ENCODE results near the gene RIMS1.

Gene RIMS1

DNA sequence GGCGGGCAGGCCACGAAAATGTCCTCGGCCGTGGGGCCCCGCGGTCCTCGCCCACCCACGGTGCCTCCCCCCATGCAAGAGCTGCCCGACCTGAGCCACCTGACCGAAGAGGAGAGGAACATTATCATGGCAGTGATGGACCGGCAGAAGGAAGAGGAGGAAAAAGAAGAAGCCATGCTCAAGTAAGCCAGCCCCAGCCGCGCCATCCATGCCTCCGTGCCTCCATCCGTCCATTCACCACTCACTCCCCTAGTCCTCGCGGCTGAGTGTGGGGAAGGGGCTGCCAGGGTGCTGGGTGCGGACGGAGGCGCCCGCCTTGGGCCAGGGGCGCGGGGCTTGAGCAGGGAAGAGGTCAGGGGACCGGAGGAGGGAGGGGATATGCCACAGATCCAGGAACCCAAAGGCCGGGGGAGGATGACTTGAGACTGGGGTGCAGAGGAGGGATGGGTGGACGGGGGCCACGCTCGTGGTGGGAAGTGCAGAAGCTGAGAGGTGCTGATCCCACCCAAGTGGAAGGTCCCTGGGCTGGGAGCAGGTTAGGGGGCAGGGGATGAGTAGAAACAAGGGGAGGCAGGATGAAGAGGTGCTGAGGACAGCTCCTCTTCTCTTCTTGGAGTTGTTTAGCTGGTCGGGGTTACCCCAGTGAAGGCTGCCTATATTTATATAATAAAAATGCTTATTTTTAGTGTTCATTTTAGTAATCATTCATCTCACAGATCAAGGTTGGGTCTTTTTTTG lies 825 bp downstream of the RIMS1 start:
- H3K4me3 ChIP-seq (ENCODE audit: control insufficient read depth, low read depth, low read length) = peak overlapping the region; percentile 70
- no peak for DNase-seq (ENCODE audit: low read depth)
- TF ChIP-seq, protein P1, sequence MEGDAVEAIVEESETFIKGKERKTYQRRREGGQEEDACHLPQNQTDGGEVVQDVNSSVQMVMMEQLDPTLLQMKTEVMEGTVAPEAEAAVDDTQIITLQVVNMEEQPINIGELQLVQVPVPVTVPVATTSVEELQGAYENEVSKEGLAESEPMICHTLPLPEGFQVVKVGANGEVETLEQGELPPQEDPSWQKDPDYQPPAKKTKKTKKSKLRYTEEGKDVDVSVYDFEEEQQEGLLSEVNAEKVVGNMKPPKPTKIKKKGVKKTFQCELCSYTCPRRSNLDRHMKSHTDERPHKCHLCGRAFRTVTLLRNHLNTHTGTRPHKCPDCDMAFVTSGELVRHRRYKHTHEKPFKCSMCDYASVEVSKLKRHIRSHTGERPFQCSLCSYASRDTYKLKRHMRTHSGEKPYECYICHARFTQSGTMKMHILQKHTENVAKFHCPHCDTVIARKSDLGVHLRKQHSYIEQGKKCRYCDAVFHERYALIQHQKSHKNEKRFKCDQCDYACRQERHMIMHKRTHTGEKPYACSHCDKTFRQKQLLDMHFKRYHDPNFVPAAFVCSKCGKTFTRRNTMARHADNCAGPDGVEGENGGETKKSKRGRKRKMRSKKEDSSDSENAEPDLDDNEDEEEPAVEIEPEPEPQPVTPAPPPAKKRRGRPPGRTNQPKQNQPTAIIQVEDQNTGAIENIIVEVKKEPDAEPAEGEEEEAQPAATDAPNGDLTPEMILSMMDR (IDR thresholded peaks at IDR 0.05; ENCODE audit: control insufficient read depth, insufficient read depth, low read depth, low read length, missing control alignments) = no peak

DNA sequence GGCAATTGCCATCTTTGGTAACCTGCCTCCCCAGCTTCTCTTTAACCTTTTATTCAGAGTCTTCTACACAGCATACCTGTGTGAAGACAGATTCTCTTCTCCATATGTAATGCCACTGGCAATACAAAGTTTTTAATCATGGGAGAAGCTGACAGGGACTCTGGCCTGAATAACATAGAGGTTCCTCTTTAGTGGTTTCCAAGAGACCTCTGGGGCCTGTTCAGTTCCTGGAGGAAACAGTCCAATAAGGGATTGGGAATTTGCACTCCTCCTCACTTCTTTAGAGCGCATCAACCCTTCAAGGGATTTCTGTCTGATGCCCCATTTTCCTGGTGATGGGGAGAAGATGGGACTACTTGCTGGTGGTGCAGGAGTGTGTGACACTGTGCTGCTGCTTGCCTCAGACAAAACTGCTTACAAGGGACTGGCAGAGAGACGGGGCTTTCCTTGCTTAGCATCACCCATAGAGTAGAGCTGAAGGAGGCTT lies 1.4 kb downstream of the RIMS1 start:
- DNase-seq (ENCODE audit: low read depth) = no peak
- H3K4me3 ChIP-seq (ENCODE audit: control insufficient read depth, low read depth, low read length) = no peak overlapping the region
- TF ChIP-seq, protein P1 (IDR thresholded peaks at IDR 0.05; ENCODE audit: control insufficient read depth, insufficient read depth, low read depth, low read length, missing control alignments) = no peak

DNA sequence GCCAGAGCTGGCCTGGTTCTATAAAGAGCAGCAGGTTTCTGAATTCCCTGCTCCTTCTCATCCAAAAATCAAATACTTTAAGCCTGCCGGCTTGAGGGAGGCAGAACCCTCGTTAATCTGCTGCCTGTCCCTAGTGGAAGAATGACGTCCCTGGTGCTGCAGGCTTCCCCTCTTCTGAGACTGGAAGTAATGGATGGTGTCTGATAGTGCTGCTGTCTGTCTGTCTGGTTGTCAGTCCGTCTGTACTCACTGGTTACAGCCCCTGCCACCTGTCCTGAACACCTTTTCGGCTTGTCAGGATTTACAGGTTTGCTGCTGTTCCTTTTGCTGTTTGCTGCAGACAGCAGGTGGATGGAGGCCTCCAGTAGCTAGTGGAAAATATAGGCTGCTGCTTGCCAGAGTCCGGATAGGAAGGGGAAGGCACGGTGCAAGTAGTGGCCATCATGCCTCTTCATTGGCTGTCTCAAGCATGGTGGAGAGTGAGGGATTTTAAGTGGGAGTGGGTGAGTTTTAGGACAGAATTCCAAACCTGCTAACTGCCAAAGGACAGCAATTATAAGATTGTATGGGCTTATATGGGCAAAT lies 2.5 kb downstream of the RIMS1 start:
- H3K4me3 ChIP-seq (ENCODE audit: control insufficient read depth, low read depth, low read length) = no peak overlapping the region
- TF ChIP-seq, protein P1 (IDR thresholded peaks at IDR 0.05; ENCODE audit: control insufficient read depth, insufficient read depth, low read depth, low read length, missing control alignments) = no peak
- DNase-seq (ENCODE audit: low read depth) = no peak

DNA sequence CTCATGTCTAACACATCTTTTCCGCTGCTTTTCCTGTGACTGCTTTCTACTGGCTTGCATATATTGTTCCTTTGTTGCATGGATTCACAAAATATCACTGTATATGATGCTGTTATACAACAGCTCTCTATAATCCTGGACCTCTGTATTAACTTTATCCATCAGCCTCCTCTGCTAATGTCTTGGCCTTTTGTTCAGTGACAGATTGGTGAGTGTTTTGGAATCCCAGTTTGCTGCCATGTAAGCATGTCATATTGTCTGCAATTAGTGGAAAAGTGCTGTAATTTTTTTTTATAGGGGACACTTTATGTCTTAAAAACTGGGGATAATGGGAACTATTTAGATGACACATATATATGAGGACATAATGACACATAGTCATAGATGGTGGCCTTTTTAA lies 3.0 kb downstream of the RIMS1 start:
- TF ChIP-seq, protein P1 (IDR thresholded peaks at IDR 0.05; ENCODE audit: control insufficient read depth, insufficient read depth, low read depth, low read length, missing control alignments) = no peak

DNA sequence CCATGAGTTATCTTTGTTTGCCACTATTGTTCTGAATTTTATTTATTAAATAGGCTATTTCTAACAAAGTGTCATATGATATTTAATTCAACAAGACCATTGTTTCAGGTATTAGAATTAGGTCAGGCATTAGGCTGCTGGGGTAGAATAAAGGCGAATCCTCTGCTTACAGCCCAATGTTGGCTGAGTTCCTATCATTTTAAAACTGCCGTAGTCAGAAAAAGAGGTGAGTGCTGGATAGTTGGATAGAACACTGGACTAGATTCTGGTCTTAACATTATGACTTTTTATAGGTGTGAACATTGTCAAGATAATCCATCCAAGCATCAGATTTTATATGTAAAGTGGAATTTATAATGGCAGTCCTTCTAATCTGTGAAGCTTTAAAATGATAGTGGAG lies 6.3 kb downstream of the RIMS1 start:
- TF ChIP-seq, protein P1 (IDR thresholded peaks at IDR 0.05; ENCODE audit: control insufficient read depth, insufficient read depth, low read depth, low read length, missing control alignments) = no peak
- no peak overlapping the region for H3K4me3 ChIP-seq (ENCODE audit: control insufficient read depth, low read depth, low read length)
- DNase-seq (ENCODE audit: low read depth) = no peak

More for the DNA sequence above, 3.0 kb downstream of the RIMS1 start:
- no peak for DNase-seq (ENCODE audit: low read depth)
- no peak overlapping the region for H3K4me3 ChIP-seq (ENCODE audit: control insufficient read depth, low read depth, low read length)

DNA sequence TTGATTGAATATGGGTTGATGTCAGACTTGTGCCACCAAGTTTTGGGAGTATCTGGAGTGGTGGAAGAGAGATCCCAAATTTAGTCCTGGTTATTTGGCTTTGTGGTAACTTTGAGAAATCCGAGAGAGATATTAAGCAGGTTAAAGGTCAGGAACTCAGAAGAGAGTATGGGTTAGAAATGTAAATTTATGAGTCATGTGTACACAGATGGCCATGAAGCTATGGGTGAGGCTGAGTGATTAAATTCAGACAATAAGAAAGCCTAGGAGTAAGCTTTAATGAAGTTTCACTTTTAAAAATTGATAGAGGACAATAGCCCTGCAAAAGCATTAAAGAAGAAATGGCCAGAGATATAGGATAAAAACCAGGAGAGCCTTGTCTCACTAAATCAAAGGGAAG lies 14.3 kb downstream of the RIMS1 start:
- DNase-seq (ENCODE audit: low read depth) = no peak
- no peak overlapping the region for H3K4me3 ChIP-seq (ENCODE audit: control insufficient read depth, low read depth, low read length)
- TF ChIP-seq, protein P1 (IDR thresholded peaks at IDR 0.05; ENCODE audit: control insufficient read depth, insufficient read depth, low read depth, low read length, missing control alignments) = no peak

Measured in AG09309 (cell line).